NCI-H345 (cell line): ENCODE data around the gene SIVA1.

ENCODE experiments used
- DNase-seq: peaks from one replicate; lab custom pipeline; 2025; lab: John Stamatoyannopoulos, UW

Gene SIVA1, protein sequence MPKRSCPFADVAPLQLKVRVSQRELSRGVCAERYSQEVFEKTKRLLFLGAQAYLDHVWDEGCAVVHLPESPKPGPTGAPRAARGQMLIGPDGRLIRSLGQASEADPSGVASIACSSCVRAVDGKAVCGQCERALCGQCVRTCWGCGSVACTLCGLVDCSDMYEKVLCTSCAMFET

DNA sequence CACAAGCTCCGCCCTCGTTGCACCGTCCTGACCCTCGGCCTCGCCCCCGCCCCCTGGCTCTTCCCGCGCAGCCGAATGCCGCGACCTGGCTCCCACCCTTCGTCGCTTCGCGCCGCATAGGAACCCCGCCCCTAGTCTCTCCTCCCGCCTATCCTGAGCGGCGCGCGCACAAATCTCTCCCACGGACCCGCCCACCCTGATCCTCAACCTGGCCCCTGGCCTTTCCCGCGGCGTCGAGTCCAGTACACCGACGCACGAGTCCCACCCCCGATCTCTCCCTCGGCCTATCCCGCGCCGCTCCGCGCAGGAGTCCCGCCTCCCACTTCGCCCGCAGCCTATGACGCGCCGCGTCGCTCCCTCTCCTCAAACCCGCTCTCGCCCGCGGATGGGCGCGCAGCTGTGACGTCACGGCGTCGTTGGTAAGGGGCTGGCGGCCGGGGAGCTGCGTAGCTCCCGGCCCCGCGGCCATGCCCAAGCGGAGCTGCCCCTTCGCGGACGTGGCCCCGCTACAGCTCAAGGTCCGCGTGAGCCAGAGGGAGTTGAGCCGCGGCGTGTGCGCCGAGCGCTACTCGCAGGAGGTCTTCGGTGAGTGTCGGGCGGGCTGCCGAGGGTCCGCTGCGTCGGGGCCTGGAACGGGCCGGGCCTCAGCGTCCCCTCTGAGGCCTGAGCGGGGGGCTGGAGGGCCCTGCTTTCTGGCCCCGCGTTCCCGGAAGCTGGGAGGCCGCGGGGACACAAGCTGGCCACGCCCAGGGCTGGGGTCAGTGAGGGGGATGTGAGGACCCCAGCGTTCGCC, at the start of gene SIVA1:
Gene SIVA1 (plus strand): TSS at position 413 of the 793 bp plus-strand sequence. CDS start 55 bp downstream, at position 468.
- DNase-seq, result peak; percentile 100

DNA sequence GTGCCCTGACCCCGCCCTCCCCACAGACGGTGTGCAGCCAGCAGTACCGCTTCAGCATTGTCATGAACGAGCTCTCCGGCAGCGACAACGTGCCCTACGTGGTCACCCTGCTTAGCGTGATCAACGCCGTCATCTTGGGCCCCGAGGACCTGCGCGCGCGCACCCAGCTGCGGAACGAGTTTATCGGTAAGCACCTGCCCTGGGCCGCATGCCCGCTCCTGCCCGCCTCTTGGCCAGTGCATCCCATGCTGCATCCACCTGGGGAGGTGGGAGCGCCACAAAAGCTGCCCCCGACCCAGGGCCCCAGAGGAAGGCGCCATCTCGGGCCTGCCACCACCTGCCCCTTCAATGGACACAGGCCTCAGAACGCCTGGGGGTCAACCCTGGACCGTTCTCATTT, 49.7 kb upstream of the SIVA1 start:
- DNase-seq, result no peak

DNA sequence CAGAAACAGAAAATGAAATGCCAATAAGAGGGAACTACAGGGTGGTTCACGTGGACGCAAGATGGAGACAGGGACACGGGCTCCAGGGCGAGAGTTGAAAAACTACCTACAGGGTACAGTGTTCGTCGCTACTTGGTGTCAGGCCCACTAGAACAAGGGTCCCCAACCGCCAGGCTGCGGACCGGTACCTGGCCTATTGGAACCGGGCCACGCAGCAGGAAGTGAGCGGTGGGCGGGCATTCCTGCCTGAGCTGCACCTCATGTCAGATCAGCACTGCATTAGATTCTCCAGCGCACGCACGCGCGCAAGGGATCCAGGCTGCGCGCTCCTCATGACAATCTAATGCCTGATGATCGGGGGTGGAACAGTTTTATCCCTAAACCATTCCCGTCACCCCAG, 48.7 kb upstream of the SIVA1 start:
- no peak for DNase-seq

DNA sequence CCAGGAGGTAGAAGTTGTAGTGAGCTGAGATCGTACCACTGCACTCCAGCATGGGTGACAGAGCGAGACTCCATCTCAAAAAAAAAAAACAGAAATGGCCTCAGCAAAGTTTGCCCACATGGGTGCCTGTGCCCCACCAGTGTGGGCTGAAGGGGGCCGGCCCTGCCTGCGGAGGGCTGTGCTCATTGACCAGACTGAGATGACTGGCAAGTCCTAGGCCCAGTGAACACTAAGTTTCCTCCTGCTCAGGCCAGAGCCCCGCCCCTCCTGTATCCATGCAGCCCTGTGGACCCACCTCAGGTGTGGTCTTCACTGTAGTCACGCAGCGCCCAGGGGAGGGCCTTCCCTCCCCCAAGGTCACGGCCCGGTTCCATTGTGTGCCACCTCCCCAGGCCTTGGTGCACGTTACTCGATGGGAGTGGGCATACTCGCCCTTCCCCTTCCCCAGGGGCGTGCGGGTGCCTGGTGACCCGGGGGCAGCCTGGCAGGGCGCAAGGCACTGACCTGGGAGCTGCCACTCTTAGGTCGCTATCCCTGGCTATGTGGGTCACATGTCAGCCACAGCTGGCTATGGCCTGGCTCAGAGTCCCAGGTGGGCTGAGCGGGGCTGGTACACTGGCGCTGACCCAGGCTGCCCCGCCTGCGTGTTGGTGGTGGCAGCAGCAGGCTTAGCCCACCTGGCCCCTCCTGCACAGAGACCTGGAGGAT, 47.5 kb upstream of the SIVA1 start:
- DNase-seq, result no peak

DNA sequence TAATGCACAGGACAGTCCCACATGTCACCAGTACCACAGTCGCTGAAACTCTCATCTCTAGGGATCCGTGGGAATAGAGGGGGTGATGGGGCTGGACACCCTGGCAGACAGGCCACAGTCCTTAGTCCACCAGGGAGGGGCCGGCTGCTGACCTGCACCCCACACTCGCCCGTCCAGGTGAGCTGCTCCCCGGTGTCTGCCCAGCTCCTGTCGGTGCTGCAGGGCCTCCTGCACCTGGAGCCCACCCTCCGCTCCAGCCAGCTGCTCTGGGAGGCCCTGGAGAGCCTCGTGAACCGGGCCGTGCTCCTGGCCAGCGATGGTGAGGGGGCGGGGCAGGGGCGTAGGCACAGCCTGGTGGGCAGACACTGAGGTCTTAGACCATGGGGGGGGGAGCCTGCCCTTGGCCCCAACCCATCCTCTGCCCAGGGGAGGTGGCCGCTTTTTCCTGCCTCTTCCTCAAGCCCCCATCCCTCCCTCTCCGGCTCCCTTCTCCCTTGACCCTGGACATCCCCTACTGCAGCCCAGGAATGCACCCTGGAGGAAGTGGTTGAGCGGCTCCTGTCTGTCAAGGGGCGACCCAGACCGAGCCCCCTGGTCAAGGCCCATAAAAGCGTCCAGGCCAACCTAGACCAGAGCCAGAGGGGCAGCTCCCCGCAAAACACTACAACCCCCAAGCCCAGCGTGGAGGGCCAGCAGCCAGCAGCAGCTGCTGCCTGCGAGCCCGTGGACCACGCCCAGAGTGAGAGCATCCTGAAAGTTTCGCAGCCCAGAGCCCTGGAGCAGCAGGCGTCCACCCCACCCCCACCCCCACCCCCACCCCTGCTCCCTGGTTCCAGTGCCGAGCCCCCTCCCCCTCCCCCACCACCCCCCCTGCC, 46.0 kb upstream of the SIVA1 start:
- no peak for DNase-seq

DNA sequence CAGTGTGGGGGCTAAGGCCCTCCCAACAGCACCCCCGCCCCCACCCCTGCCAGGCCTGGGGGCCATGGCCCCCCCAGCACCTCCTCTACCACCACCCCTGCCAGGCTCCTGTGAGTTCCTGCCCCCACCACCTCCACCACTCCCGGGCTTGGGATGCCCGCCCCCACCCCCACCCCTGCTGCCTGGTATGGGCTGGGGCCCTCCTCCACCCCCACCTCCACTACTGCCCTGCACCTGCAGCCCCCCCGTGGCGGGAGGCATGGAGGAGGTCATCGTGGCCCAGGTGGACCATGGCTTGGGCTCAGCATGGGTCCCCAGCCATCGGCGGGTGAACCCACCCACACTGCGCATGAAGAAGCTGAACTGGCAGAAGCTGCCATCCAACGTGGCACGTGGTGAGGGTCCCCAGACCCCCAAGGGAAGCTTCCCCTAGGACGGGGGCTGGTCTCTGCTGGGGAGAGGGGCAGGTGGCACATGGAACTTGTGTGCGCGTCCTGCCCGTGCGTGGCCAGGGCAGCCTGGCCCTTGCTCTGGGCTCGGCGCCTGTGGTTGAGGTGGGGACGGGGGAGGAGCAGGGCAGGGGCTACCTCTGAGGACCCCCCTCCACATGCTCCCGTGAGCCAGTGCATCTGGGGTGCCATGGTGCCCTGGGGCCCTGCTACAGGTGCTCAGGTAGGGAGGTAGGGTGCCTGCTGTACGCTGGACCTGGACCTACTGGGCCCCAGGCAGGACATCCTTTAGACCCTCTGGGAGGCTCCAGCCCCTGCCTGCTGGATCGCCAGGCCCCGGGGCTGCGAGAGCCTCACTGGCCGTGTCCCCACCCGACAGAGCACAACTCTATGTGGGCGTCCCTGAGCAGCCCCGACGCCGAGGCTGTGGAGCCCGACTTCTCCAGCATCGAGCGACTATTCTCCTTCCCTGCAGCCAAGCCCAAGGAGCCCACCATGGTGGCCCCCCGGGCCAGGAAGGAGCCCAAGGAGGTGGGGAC, 45.0 kb upstream of the SIVA1 start:
- no peak for DNase-seq

DNA sequence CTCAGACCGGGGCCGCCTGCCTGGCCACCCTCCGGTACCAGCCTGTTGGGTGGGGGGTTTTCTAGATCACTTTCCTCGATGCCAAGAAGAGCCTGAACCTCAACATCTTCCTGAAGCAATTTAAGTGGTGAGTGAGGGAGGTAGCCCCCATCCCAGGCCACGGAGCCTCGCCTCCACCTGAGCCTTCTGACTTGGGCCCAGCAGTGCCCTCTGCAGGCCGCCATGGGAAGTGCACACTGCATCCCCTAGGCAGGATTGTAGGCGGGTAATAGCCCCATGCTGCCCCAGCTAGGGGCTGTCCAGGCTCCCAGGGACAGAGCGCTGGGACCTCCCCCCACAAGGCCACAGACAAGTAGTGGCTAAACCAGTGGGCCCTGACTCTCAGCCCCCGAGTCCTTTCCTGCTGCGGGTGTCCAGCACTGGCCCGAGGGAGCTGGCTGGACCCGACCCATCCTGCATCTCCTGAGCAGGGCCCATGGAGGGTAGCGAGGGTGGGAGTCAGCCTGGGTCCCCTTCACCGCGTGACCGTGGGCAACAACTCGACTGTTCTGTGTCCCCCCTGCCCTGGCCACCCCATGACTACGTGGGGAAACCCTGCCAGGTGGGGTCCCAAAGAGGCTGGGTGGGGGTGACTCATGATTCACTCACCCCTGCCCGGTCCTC, 44.2 kb upstream of the SIVA1 start:
- DNase-seq, result peak; percentile 69

DNA sequence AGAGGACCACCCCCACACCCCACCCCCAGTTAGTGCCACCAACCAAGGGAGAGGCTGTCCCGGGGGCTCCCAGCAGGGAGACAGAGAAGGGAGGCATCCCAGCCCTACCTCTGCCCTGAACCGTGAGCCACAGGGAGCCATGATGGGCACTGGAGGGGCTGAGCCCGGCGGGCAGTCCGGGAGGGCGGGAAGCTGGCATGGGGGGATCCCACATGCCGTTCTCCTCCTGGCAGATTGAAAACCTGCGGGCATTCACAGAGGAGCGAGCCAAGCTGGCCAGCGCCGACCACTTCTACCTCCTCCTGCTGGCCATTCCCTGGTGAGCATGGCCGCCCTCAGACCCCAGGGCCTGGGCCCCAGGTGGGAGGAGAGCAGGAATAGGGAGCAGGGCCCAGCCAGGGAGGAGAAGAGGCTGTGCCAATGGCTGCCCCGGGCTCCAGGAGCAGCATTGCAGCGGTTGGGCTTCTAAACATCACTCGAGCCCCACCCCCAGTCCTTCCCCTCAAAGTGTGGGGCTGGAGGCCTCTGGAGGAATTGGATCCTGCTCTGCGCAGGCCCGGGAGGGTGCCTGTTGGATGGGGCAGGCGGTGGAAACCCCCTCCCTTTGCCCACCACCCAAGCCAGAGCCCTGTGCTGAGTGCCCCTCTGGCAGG, 43.4 kb upstream of the SIVA1 start:
- no peak for DNase-seq

DNA sequence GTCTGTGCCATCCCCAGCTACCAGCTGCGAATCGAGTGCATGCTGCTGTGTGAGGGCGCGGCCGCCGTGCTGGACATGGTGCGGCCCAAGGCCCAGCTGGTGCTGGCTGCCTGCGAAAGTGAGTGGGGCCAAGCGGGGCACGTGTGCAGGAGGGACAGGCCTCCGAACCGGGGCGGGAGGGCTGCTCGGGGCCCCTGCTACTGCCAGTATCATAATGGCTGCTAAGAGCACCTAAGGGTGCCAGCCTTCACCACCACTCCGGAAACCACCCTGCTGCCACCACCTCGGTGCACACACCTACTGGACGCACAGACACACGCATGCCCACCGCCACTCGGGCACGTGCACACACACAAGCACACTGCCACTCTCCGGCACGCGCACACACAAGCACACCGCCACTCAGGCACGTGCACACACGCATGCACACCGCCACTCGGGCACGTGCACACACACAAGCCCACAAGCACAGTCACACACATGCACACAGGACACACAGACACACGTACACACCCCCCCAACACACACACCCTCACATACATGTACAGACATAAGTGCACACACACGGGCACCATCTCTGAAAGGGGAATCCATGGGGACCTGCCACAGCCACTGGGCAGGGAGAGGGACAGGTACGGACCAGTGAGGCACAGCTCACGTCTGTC, 42.7 kb upstream of the SIVA1 start:
- DNase-seq, result no peak

DNA sequence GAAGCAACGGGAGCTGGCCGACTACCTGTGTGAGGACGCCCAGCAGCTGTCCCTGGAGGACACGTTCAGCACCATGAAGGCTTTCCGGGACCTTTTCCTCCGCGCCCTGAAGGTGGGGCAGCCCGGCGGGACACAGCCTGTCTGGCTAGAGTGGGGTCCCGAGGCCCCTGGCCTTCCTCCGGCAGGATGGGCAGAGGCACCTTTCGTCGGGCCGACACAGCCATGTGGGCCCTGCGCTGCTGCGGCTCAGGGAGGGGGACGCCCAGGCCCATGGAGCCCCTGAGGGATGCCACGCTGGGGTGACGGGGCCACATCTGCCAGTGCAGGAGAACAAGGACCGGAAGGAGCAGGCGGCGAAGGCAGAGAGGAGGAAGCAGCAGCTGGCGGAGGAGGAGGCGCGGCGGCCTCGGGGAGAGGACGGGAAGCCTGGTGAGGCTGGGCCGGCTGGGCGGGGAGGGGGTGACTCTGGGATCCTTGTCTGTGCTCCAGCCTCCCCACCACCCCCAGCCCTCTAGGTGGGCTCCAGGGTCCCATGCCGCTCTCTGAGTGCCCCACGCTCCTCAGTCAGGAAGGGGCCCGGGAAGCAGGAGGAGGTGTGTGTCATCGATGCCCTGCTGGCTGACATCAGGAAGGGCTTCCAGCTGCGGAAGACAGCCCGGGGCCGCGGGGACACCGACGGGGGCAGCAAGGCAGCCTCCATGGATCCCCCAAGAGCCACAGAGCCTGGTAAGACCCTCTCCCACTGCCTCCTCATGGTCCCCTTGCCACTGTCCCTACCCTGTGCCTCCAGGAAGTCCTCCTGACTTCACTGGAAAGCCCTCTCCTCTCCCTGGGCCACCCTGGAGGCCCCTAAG, 39.8 kb upstream of the SIVA1 start:
- no peak for DNase-seq

DNA sequence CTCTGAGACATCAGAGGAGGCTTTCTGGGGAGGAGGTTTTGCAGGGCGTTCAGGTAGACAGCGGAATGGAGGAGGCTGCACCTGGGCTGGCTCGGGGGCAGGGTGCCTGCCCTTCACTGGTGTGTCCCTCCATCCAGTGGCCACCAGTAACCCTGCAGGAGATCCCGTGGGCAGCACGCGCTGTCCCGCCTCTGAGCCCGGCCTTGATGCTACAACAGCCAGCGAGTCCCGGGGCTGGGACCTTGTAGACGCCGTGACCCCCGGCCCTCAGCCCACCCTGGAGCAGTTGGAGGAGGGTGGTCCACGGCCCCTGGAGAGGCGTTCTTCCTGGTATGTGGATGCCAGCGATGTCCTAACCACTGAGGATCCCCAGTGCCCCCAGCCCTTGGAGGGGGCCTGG, 38.9 kb upstream of the SIVA1 start:
- no peak for DNase-seq

DNA sequence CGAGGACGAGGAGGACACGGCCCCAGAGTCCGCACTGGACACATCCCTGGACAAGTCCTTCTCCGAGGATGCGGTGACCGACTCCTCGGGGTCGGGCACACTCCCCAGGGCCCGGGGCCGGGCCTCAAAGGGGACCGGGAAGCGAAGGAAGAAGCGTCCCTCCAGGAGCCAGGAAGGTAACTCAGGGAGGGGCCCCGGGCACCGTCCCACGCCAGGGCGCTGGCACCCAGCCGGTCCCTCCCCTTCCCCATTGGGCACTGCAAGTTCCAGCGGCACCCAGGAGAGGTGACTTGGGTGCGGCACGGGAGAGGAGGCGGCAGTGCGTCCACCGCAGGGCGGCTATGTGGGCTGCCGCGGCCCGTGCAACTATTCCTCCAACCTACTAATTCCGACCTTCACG, 38.3 kb upstream of the SIVA1 start:
- no peak for DNase-seq

DNA sequence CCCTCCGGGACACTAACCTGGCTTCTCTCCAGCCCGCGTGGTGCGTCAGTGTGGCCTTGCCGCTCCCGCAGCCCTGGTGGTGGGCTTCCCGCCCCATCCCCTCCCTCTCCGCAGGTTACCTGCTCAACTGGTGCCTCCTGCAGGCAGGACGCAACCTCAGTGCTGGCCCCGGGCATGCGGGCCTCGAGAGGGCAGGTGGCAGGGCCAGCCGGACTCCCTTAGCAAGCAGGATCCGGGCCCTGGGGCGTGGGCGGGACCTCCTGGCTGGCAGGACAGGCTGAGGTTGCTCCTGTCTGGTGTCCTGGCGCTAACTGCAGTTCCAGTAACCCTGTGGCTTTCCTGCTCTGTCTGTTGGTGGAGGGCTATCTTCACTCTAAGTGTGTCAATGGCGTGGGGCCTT, 37.5 kb upstream of the SIVA1 start:
- no peak for DNase-seq

DNA sequence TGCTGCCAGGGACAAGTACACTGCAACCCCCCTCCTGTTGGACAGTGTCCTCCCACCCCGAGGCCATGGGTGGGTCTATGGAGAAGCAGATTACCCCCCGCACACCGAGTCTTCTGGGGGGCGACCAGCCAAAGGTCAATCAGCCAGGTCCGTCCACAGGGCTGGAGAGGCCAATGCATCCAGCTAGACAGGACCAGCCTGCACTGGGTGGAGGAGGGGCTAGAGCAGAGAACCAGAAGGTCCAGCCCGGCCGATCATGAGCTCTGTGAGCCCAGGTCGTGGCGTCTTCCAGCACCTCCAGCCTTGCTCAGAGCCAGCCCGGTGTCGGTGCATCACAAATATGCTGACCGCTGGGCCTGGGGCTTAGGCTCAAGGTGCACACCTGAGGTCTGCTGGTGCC, 37.1 kb upstream of the SIVA1 start:
- no peak for DNase-seq

DNA sequence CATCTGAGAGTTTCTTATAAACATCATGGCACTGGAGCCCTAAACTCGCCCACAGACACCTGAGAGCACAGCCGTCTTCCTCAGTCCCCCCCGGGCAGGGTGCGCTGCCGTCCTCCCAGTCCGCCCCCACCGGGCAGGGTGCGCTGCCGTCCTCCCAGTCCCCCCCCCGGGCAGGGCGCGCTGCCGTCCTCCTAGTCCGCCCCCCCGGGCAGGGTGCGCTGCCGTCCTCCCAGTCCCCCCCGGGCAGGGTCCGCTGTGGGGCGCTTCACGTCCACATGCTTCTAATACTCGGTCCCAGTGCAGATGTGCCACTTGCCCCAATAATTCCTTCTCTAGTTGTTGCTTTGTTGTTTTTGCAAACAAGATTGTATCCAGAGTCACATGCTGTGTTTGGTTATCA, 35.8 kb upstream of the SIVA1 start:
- no peak for DNase-seq

DNA sequence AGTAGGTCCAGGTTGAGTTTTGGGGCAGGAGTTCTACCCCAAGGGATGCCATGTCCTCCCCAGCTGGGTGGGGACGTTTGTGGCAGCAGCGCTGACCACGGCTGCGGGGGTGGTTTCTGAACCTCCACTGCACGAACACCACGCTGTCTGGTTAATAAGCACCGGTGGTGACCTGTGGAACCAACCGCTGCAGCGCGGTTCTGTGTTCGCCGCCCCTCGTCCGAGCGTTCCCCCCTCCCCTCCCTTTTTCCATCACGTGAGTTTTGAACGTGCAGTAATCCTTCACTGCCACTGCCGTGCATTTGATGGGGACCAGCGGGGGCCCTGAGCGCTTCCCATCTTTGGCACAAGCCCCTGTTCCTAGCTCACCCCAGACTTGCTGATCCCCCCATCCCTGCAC, 35.3 kb upstream of the SIVA1 start:
- no peak for DNase-seq

DNA sequence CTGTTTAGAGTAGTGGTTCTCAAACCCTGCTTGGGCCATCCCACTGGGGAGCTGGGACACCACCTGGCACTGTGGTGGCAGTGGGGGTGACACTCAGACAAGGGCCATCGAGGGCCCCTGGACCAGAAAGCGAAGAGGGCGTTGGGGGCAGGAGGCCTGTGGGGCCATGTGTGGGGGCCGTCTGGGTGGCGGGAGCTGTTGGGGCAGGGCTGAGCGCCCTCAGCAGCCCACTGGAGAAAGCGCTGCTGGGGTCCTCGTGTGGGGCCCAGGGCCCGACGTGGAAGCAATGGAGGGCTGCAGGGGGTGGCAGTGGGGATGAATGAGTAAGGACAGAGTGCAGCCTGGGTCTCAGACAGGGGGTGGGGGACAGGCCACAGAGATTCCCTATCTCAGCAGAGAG, 34.8 kb upstream of the SIVA1 start:
- no peak for DNase-seq

DNA sequence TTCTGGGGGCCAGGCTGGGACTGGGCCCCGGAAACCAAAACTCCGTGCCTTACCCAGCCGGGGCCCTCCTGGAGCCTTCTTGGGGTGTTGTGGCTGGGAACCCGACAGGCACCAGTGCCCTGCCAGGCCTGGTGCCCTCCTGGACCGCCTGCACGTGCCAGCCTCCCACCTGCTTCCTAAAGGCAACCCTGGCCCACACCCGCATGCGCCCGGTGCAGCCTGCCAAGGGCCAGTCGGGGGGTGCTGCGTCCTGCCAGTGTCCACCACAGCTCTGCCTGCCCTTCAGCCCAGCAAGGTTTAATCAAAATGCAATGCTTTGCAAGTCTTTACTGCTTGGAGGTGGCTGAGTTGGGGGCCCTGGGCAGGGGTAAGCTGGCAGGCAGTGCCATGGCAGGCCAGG, 34.1 kb upstream of the SIVA1 start:
- DNase-seq, result no peak
